NT2/D1 (cell line): ENCODE measurements around the gene SPTAN1.

ENCODE experiments used
- SUZ12 ChIP-seq: IDR thresholded peaks from 2 replicates; pipeline ENCODE4 v1.6.1; 2011; ENCODE audit not compliant: insufficient read length, insufficient read depth; ENCODE audit errors: extremely low read depth
- YY1 ChIP-seq: IDR thresholded peaks from 2 replicates; pipeline ENCODE4 v1.6.1; 2011; ENCODE audit not compliant: insufficient read length, insufficient read depth

DNA sequence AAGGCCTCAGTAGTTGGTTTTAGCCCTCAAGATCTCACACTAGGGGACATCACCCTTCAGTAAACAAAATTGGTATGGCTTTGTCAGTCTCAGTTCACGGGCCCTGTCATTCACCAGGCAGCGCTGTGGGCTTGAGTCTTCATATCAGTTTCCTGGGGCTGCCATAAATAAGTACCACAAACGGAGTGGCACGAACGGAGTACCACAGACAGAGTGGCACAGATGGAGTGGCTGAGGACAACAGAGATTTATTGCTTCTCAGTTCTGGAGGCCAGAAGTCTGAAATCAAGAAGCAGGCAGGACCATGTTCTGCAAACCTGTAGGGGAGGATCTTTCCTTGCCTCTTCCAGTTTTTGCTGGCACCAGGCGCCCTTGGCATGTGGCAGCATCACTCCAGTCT, 66.7 kb downstream of the SPTAN1 start:
- TF ChIP-seq YY1, result no peak
- no peak for TF ChIP-seq SUZ12
